Parathyroid adenoma (tissue), 2 donors: Measurements from ENCODE around the gene ILRUN.
"Not testable (repeated sequence)": the region's sequence is repeated elsewhere in the genome, so short reads cannot be mapped to it uniquely, and the experiment has no call there.

Experiments
- H2AFZ ChIP-seq: fragments of 300-600 bp; sonication (generic); one replicate; pipeline ENCODE4 v1.7.0; 2017; ENCODE audit warnings: antibody characterized with exemption, mild to moderate bottlenecking
- H3K27ac ChIP-seq: fragments of 300-600 bp; sonication (generic); one replicate; pipeline ENCODE4 v1.7.0; 2017
- H3K27me3 ChIP-seq: fragments of 300-600 bp; sonication (generic); one replicate; pipeline ENCODE4 v1.7.0; 2017; ENCODE audit warnings: low read length; ENCODE audit not compliant: control insufficient read depth, insufficient read depth
- H3K36me3 ChIP-seq: fragments of 300-600 bp; sonication (generic); one replicate; pipeline ENCODE4 v1.7.0; 2017; ENCODE audit warnings: low read length; ENCODE audit not compliant: control insufficient read depth, insufficient read depth
- H3K4me1 ChIP-seq: fragments of 300-600 bp; sonication (generic); one replicate; pipeline ENCODE4 v1.7.0; 2017; ENCODE audit warnings: control low read depth
- H3K4me2 ChIP-seq: fragments of 300-600 bp; sonication (generic); one replicate; pipeline ENCODE4 v1.7.0; 2017; ENCODE audit warnings: low read length
- H3K4me3 ChIP-seq: fragments of 300-600 bp; sonication (generic); one replicate; pipeline ENCODE4 v1.7.0; 2017; ENCODE audit warnings: low read depth, low read length
- H3K79me2 ChIP-seq: fragments of 300-600 bp; sonication (generic); one replicate; pipeline ENCODE4 v1.7.0; 2017; ENCODE audit warnings: control low read depth
- H3K9ac ChIP-seq: fragments of 300-600 bp; sonication (generic); one replicate; pipeline ENCODE4 v1.7.0; 2017; ENCODE audit warnings: mild to moderate bottlenecking
- H3K9me3 ChIP-seq: fragments of 300-600 bp; sonication (generic); one replicate; pipeline ENCODE4 v1.7.0; 2017; ENCODE audit warnings: low read length; ENCODE audit not compliant: control insufficient read depth
- CTCF ChIP-seq: fragments of 300-600 bp; sonication (generic); IDR thresholded peaks from one replicate; pipeline ENCODE4 v1.7.0; 2017; ENCODE audit warnings: antibody characterized with exemption, mild to moderate bottlenecking
- donor health status: primary hyperparathyroidism.

ILRUN gene

GRCh38 chr6:34658605-34659265, 37.8 kb downstream of the ILRUN start:
- H3K27ac ChIP-seq = no peak overlapping the region
- H2AFZ ChIP-seq = no peak overlapping the region
- H3K9me3 ChIP-seq = no peaks in the 10 kb centered on the region
- no peaks in the 10 kb centered on the region for H3K36me3 ChIP-seq
- no peaks in the 10 kb centered on the region for H3K27me3 ChIP-seq
- H3K4me2 ChIP-seq = no peak overlapping the region
- H3K9ac ChIP-seq = no peak overlapping the region
- H3K4me3 ChIP-seq = no peak overlapping the region
- TF ChIP-seq CTCF = no peak
- H3K4me1 ChIP-seq = peaks cover 16% of the 10 kb centered on the region
- H3K79me2 ChIP-seq = peaks cover 33% of the 10 kb centered on the region

GRCh38 chr6:34657979-34658480, 38.5 kb downstream of the ILRUN start:
- not testable (repeated sequence) for H3K4me3 ChIP-seq, H3K27me3 ChIP-seq, H3K9ac ChIP-seq, H3K36me3 ChIP-seq, H3K9me3 ChIP-seq, H3K4me2 ChIP-seq
- Histone ChIP-seq H3K4me1 (peaks cover 16% of the 10 kb centered on the region), H3K79me2 (peaks cover 33% of the 10 kb centered on the region), H3K27ac (peak overlapping the region; percentile 81), H2AFZ (peak overlapping the region; percentile 57)

- Histone ChIP-seq H3K36me3 (no peaks in the 10 kb centered on the region), H3K4me3 (peak overlapping the region; percentile 36), H3K9ac (no peak overlapping the region), H3K27ac (peak overlapping the region; percentile 81), H3K27me3 (no peaks in the 10 kb centered on the region), H3K9me3 (no peaks in the 10 kb centered on the region), H3K4me1 (peaks cover 16% of the 10 kb centered on the region), H3K79me2 (peaks cover 28% of the 10 kb centered on the region), H3K4me2 (peak overlapping the region; percentile 61), H2AFZ (peak overlapping the region; percentile 57)
- TF ChIP-seq CTCF = no peak
Observed at GRCh38 chr6:34657307-34657978, 39.1 kb downstream of the ILRUN start.

- TF ChIP-seq CTCF = no peak
- Histone ChIP-seq H3K27me3 (no peaks in the 10 kb centered on the region), H3K9ac (no peak overlapping the region), H3K79me2 (peaks cover 29% of the 10 kb centered on the region), H3K9me3 (no peaks in the 10 kb centered on the region), H3K4me1 (peaks cover 16% of the 10 kb centered on the region), H3K4me2 (peak overlapping the region; percentile 61), H3K36me3 (no peaks in the 10 kb centered on the region), H3K27ac (peak overlapping the region; percentile 81), H3K4me3 (peak overlapping the region; percentile 36), H2AFZ (peak overlapping the region; percentile 57)
Observed at GRCh38 chr6:34657037-34657306, 39.6 kb downstream of the ILRUN start.

GRCh38 chr6:34656378-34657036, 40.1 kb downstream of the ILRUN start:
- Histone ChIP-seq H2AFZ (peak overlapping the region; percentile 57), H3K4me2 (peak overlapping the region; percentile 61), H3K79me2 (peaks cover 30% of the 10 kb centered on the region), H3K4me3 (no peak overlapping the region), H3K9me3 (no peaks in the 10 kb centered on the region), H3K4me1 (peaks cover 16% of the 10 kb centered on the region), H3K36me3 (no peaks in the 10 kb centered on the region), H3K27me3 (no peaks in the 10 kb centered on the region), H3K9ac (no peak overlapping the region), H3K27ac (peak overlapping the region; percentile 81)
- TF ChIP-seq CTCF = no peak

- not testable (repeated sequence) for H3K27me3 ChIP-seq, H3K9ac ChIP-seq, H3K4me3 ChIP-seq, H3K9me3 ChIP-seq, H3K36me3 ChIP-seq, H3K4me2 ChIP-seq, H2AFZ ChIP-seq
- peaks cover 19% of the 10 kb centered on the region for H3K4me1 ChIP-seq
- H3K27ac ChIP-seq = peak overlapping the region; percentile 81
- H3K79me2 ChIP-seq = peaks cover 29% of the 10 kb centered on the region
Observed at GRCh38 chr6:34655876-34656377, 40.6 kb downstream of the ILRUN start.
